GM10847 (cell line): ENCODE results near the gene ARSG.

ENCODE experiments used
- POLR2A ChIP-seq: IDR thresholded peaks from 2 replicates; pipeline ENCODE4 v1.6.1; 2011; ENCODE audit not compliant: insufficient read length; ENCODE audit errors: extremely low read depth

Gene ARSG

GRCh38 chr17:68289936-68290267, 1.4 kb upstream of the ARSG start:
- TF ChIP-seq POLR2A, result no peak

- peak; percentile 18 for TF ChIP-seq POLR2A
Observed at GRCh38 chr17:68290268-68290954, 884 bp upstream of the ARSG start.

- peak; percentile 94 for TF ChIP-seq POLR2A
Observed at GRCh38 chr17:68291836-68292688, 767 bp downstream of the ARSG start.

- TF ChIP-seq POLR2A, result no peak
Observed at GRCh38 chr17:68292689-68293040, 1.4 kb downstream of the ARSG start.

DNA sequence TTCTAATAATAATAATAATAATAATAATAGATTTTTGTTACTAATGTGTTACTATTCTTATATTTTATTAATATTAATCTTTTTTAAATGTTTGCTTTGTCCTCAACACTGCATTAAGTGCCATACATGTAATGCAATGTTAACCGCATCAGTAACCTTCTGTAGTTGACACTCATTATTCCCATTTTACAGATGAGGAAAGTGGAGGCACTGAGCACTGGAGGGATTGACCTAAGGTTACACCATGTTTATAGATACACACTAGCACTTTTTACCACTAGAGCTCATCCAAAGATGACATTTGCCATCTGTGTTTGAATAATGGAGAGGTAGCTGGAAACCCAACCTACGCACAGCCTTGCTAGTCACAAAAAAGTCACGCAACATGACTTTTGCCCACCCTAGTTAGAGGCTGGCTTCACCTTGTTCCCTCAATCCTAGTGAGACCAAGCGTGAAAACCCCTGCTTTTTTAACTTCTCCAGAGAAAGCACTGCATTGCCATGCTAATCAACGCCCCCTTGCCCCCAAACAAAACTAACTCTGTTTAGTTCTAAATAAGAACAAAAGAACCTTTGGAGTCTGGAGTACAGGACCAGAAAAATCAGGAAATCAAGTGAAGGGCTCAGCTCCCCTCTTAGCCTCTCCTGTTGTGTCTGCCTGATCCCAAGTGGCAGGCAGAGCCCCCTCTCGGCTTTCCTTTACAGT, 2.3 kb downstream of the ARSG start:
- no peak for TF ChIP-seq POLR2A

GRCh38 chr17:68294196-68294555, 2.9 kb downstream of the ARSG start:
- TF ChIP-seq POLR2A, result no peak

GRCh38 chr17:68294617-68295016, 3.3 kb downstream of the ARSG start:
- TF ChIP-seq POLR2A, result no peak

DNA sequence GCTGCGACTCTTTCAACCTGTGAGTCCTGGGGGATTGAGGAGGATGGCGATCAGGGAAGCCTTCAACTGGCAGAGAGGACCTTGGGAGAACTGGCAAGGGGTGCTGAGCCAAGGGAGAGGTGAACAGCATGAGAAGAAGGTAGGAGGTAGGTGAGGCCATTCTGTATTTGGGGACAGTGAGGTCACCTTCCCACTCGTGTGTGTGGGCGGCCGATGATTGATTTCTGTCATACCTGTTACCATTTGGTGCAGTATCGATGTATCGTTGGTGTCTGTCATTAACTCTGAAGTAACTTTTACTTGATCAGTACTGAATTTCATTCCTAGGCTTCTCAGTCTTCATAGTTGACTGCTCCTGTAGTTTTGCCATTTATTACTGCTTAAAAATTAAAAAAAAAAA, 3.8 kb downstream of the ARSG start:
- no peak for TF ChIP-seq POLR2A

DNA sequence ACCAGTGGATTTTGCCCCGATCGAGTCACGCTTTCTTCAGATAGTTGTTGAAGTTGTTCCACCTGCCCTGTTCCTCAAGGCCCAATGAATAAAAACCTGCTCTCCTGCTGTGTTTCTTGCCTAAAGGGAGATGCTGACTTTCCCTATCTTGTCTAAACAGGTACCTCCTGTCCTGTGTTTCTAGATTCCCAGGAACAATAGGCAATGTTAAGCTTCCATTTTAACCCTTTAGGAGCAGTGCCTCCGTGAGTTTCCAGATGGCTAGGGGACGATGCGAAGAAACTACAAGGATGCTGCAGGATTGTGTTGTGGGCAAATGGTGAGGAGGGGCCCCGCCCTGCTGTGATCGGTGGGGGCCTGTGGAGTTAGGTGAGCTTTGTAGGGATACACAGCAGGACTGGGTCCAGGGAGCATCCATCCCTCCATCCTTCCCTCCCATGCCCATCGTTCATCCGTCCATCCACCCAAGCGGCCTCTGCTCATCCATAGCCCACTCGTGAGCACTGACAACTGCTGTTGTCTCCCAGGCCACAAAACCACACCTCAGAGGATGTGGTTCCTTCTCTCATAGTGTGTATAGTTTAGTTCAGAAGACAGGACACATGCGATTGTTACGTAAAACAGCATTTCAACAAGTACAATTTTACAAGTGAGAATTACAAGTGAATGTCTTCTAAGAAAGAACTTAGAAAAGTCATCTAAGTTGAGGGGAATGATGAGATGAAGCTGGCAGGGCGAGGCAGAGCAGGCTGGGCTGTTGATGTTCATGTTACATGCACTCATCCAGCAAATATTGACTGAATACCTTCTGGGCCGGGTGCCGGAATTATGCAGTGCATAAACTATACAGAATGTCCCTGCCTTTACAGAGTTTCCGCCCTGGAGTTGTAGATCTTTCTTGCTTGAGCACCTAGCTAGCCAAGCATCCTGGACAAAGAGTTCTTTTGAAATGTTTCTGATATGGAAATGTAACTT, 5.2 kb downstream of the ARSG start:
- no peak for TF ChIP-seq POLR2A

- TF ChIP-seq POLR2A, result no peak
Observed at GRCh38 chr17:68297195-68297594, 5.9 kb downstream of the ARSG start.

DNA sequence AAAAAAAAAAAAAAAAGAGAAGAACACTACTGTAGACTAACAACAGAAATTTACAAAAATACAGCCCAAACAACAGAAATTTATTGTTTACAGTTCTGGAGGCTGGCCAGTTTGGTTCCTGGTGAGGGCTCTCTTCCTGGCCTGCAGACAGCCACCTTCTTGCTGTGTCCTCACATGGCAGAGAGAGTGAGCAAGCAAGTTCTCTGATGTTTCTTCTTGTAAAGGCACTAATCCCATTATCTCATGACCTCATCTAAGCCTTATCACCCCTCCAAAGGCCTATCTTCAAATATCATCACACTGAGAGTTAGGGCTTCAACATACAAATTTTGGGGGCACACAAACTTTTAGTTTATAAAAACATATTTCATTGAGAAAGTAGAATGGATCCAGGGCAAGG, 7.3 kb downstream of the ARSG start:
- TF ChIP-seq POLR2A, result no peak

DNA sequence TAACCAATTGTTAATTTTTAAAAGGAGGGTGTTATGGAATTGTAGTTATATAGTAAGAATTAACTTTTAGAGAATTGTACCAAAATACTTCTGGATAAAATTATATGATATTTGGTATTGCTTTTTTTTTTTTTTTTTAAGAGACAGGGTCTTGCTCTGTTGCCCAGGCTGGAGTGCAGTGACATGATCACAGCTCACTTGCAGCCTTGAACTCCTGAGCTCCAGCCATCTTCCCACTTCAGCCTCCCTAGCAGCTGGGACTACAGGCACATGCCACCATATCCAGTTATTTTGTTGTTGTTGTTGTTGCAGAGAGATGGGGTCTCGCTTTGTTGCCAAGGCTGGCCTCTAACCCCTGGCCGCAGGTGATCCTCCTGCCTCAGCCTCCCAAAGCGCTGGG, 8.5 kb downstream of the ARSG start:
- no peak for TF ChIP-seq POLR2A

- TF ChIP-seq POLR2A, result no peak
Observed at GRCh38 chr17:68301438-68301959, 10.2 kb downstream of the ARSG start.

- TF ChIP-seq POLR2A, result no peak
Observed at GRCh38 chr17:68302066-68302564, 10.8 kb downstream of the ARSG start.

- no peak for TF ChIP-seq POLR2A
Observed at GRCh38 chr17:68302666-68303065, 11.4 kb downstream of the ARSG start.

DNA sequence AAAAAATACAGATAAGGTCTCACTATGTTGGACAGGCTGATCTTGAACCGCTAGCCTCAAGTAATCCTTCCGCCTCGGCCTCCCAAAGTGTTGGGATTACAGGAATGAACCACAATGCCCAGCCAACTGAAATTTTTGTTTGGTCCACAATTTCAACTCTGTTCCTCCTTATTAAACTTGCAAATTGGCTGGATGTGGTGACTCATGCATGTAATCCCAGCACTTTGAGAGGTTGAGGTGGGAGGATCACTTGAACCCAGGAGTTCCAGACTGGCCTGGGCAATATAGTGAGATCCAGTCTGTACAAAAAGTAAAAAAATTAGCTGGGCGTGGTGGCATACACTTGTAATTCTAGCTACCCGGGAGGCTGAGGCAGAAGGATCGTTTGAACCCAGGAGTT, 13.4 kb downstream of the ARSG start:
- TF ChIP-seq POLR2A, result no peak
